HL-60/S4 treated with phorbol 12-myristate 13-acetate at 8.2 ng/mL for 4 days and 3 days (cell line): ENCODE data around the gene RPL12.
"Not testable (repeated sequence)": the region's sequence is repeated elsewhere in the genome, so short reads cannot be mapped to it uniquely, and the experiment has no call there.

Experiments
- in situ Hi-C: fragments of 300-500 bp; cut with MboI; formaldehyde crosslinking; loops from 2 replicates; pipeline ENCODE4 v1.15.0; 2022; ENCODE audit warnings: low sequenced_read_pairs

RPL12 gene

GRCh38 chr9:127470662-127471061, 19.5 kb upstream of the RPL12 start:
- in situ Hi-C loops: no loop called here

- in situ Hi-C loops: no loop called here
These were observed 16.4 kb upstream of the RPL12 start for GRCh38 chr9:127467621-127468020.

- in situ Hi-C loops: not testable (repeated sequence)
These were observed 15.3 kb upstream of the RPL12 start for GRCh38 chr9:127466407-127466917.

- in situ Hi-C loops: no loop called here
These were observed 12.7 kb upstream of the RPL12 start for GRCh38 chr9:127463911-127464310.

GRCh38 chr9:127463382-127463781, 12.2 kb upstream of the RPL12 start:
- in situ Hi-C loops: no loop called here

GRCh38 chr9:127458921-127459320, 7.7 kb upstream of the RPL12 start:
- in situ Hi-C loops: no loop called here

- in situ Hi-C loops: no loop called here
These were observed 6.1 kb upstream of the RPL12 start for GRCh38 chr9:127457191-127457878.

GRCh38 chr9:127455324-127455992, 4.3 kb upstream of the RPL12 start:
- in situ Hi-C loops: no loop called here

- in situ Hi-C loops: no loop called here
These were observed 1.5 kb upstream of the RPL12 start for GRCh38 chr9:127452691-127453090.

GRCh38 chr9:127451858-127452656, 851 bp upstream of the RPL12 start:
- in situ Hi-C loops: no loop called here

GRCh38 chr9:127451608-127451857, 327 bp upstream of the RPL12 start:
- in situ Hi-C loops: no loop called here

GRCh38 chr9:127450243-127450760, 904 bp downstream of the RPL12 start:
- in situ Hi-C loops: no loop called here

- in situ Hi-C loops: no loop called here
These were observed 1.8 kb downstream of the RPL12 start for GRCh38 chr9:127449332-127449966.

GRCh38 chr9:127448112-127448805, 2.9 kb downstream of the RPL12 start:
- in situ Hi-C loops: no loop called here

- in situ Hi-C loops: no loop called here
These were observed 3.6 kb downstream of the RPL12 start for GRCh38 chr9:127447416-127448111.

- in situ Hi-C loops: no loop called here
These were observed 4.3 kb downstream of the RPL12 start for GRCh38 chr9:127446713-127447415.

GRCh38 chr9:127445851-127446712, 5.1 kb downstream of the RPL12 start:
- in situ Hi-C loops: no loop called here
